ENCODE results near the gene C19orf85.

GRCh38 chr19:55484593-55485438 lies 20.3 kb upstream of the C19orf85 start, which contains the start of gene NAT14:
- TF ChIP-seq POLR2A (IDR thresholded peaks at IDR 0.05) (no peak), CTCF (IDR thresholded peaks at IDR 0.05) (no peak)

Data from gastroesophageal sphincter (tissue), 3 donors.